Smooth muscle cell (in vitro differentiated cells): ENCODE results near the gene PDZRN3. TPM values are rescaled to one million over a fixed set of nuclear protein-coding genes. Genes with fewer than 3 reads are reported as not detected.

Experiments used
- DNase-seq: peaks from one replicate; lab custom pipeline; 2025; ENCODE audit not compliant: unreplicated experiment; lab: John Stamatoyannopoulos, UW
- H2AFZ ChIP-seq: fragments of 200-600 bp; sonication (generic); 2 replicates; pipeline ENCODE4 v1.6.0; 2016; ENCODE audit warnings: antibody characterized with exemption, low read depth, mild to moderate bottlenecking
- H3F3A ChIP-seq: fragments of 200-600 bp; sonication (generic); 2 replicates; pipeline ENCODE4 v1.6.0; 2017; ENCODE audit warnings: antibody characterized with exemption, low read depth
- H3K27ac ChIP-seq: fragments of 200-600 bp; sonication (generic); 2 replicates; pipeline ENCODE4 v1.5.1; 2016; ENCODE audit warnings: low read depth, mild to moderate bottlenecking
- H3K27me3 ChIP-seq: fragments of 200-600 bp; sonication (generic); 2 replicates; pipeline ENCODE4 v1.6.1; 2016; ENCODE audit warnings: low read depth, mild to moderate bottlenecking
- H3K36me3 ChIP-seq: fragments of 200-600 bp; sonication (generic); 2 replicates; pipeline ENCODE4 v1.5.1; 2016; ENCODE audit warnings: low read depth
- H3K4me1 ChIP-seq: fragments of 200-600 bp; sonication (generic); 2 replicates; pipeline ENCODE4 v1.5.1; 2016; ENCODE audit warnings: low read depth
- H3K4me2 ChIP-seq: fragments of 200-600 bp; sonication (generic); 2 replicates; pipeline ENCODE4 v1.6.0; 2016; ENCODE audit warnings: mild to moderate bottlenecking
- H3K4me3 ChIP-seq: fragments of 200-600 bp; sonication (generic); 2 replicates; pipeline ENCODE4 v1.5.1; 2016; ENCODE audit warnings: mild to moderate bottlenecking
- H3K79me2 ChIP-seq: fragments of 200-600 bp; sonication (generic); 2 replicates; pipeline ENCODE4 v1.6.0; 2016; ENCODE audit warnings: low read depth, mild to moderate bottlenecking
- H3K9ac ChIP-seq: fragments of 200-600 bp; sonication (generic); 2 replicates; pipeline ENCODE4 v1.6.0; 2016; ENCODE audit warnings: low read depth
- H3K9me3 ChIP-seq: fragments of 200-600 bp; sonication (generic); replicated peaks from 2 replicates; pipeline ENCODE4 v1.5.1; 2016; ENCODE audit warnings: low read depth
- H4K20me1 ChIP-seq: fragments of 200-600 bp; sonication (generic); 2 replicates; pipeline ENCODE4 v1.6.0; 2016; ENCODE audit warnings: low read depth
- CTCF ChIP-seq: fragments of 200-600 bp; sonication (generic); IDR thresholded peaks from 2 replicates; pipeline ENCODE4 v1.5.1; 2017; ENCODE audit warnings: borderline replicate concordance, mild to moderate bottlenecking, antibody characterized with exemption; ENCODE audit not compliant: insufficient read depth, poor library complexity, severe bottlenecking
- WGBS: methylation state at CpG from one replicate; pipeline ENCODE4 v1.1.7; 2016; ENCODE audit warnings: low lambda C conversion rate; 5-methylcytosine and 5-hydroxymethylcytosine counted together
- polyA plus RNA-seq: library from polyadenylated mRNA; unstranded; fragments of >200 nt; fragmentation: Nextera tagmentation; extraction: Ambion mirVana; gene quantifications from 2 replicates; pipeline ENCODE4 v1.2.1, GENCODE V29; 2016
- total RNA-seq: library from RNA; depleted of rRNA; stranded (reverse); fragments of >200 nt; gene quantifications from 2 replicates; pipeline ENCODE4 v1.2.3, GENCODE V29; 2014

Gene PDZRN3
- total and polyA plus RNA-seq, 2 experiments from 2014 or later, result 99.5 to 128 TPM

GRCh38 chr3:73491287-73491662 lies 133.5 kb downstream of the PDZRN3 start:
- no peaks in the 10 kb centered on the region for H3F3A ChIP-seq
- H3K4me1 ChIP-seq, result peaks cover 13% of the 10 kb centered on the region
- H4K20me1 ChIP-seq, result peaks cover 100% of the 10 kb centered on the region
- H3K79me2 ChIP-seq, result peaks cover 82% of the 10 kb centered on the region
- H3K9ac ChIP-seq, result no peak overlapping the region
- peak overlapping the region; percentile 44 for H3K27ac ChIP-seq
- no peaks in the 10 kb centered on the region for H3K27me3 ChIP-seq
- H2AFZ ChIP-seq, result no peak overlapping the region
- no peak for TF ChIP-seq CTCF
- no peak for DNase-seq
- no peaks in the 10 kb centered on the region for H3K9me3 ChIP-seq
- no peak overlapping the region for H3K4me3 ChIP-seq
- H3K4me2 ChIP-seq, result peak overlapping the region; percentile 36
- H3K36me3 ChIP-seq, result no peaks in the 10 kb centered on the region

- Histone ChIP-seq H3K36me3 (no peaks in the 10 kb centered on the region), H3K27me3 (no peaks in the 10 kb centered on the region), H3F3A (no peaks in the 10 kb centered on the region), H3K79me2 (peaks cover 82% of the 10 kb centered on the region), H3K9me3 (no peaks in the 10 kb centered on the region), H2AFZ (no peak overlapping the region), H3K27ac (peak overlapping the region; percentile 44), H3K4me1 (peaks cover 18% of the 10 kb centered on the region), H3K4me3 (no peak overlapping the region), H4K20me1 (peaks cover 100% of the 10 kb centered on the region), H3K4me2 (peak overlapping the region; percentile 36), H3K9ac (no peak overlapping the region)
- TF ChIP-seq CTCF, result no peak
- no peak for DNase-seq
- WGBS, result 38% methylated on average over 8 of the region's 8 CpGs
Observed at GRCh38 chr3:73490453-73491286, 134.1 kb downstream of the PDZRN3 start.

GRCh38 chr3:73485877-73486330 lies 138.8 kb downstream of the PDZRN3 start:
- peaks cover 100% of the 10 kb centered on the region for H4K20me1 ChIP-seq
- no peaks in the 10 kb centered on the region for H3K27me3 ChIP-seq
- no peak overlapping the region for H3K9ac ChIP-seq
- TF ChIP-seq CTCF, result no peak
- 60% methylated on average over 4 of the region's 4 CpGs for WGBS
- no peaks in the 10 kb centered on the region for H3K9me3 ChIP-seq
- DNase-seq, result no peak
- no peaks in the 10 kb centered on the region for H3F3A ChIP-seq
- H3K79me2 ChIP-seq, result peaks cover 91% of the 10 kb centered on the region
- peak overlapping the region; percentile 27 for H3K4me2 ChIP-seq
- H3K4me3 ChIP-seq, result no peak overlapping the region
- H3K27ac ChIP-seq, result no peak overlapping the region
- no peaks in the 10 kb centered on the region for H3K36me3 ChIP-seq
- H2AFZ ChIP-seq, result no peak overlapping the region
- H3K4me1 ChIP-seq, result peaks cover 25% of the 10 kb centered on the region
